Breast epithelium (tissue), 3 donors: ENCODE data around the gene OR8G5.

Experiments used
- POLR2A ChIP-seq: fragments of 450-650 bp; IDR thresholded peaks from one replicate; pipeline ENCODE4 v1.6.1; 2016; ENCODE audit warnings: antibody characterized with exemption, mild to moderate bottlenecking, moderate library complexity
- TF ChIP-seq, protein P1 (sequence below), 3 donors: fragments of 450-650 bp; IDR thresholded peaks; one replicate each; pipeline ENCODE4 v1.5.1; 2016 to 2017; ENCODE audit warnings: antibody characterized with exemption in 3 of 3, mild to moderate bottlenecking in 3 of 3, moderate library complexity in 3 of 3

DNA sequence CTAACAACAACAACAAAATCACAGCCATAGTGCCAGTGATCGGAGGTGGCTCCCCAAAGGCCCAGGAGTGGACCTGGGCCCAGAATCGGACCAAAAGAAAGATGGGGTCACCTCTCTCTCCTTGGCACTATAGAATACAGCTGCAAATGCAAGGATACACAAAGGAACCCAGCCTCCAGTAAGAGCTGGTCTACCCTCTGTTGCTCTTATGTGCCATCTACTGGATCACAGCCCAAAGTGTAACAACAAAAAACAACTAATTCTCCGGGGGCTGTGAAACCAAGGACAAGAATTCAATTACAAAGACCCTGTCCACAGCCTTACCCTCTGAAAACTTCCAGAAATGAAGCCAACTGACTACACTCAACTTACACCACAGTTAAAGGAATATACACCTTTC lies 21.6 kb downstream of the OR8G5 start:
- TF ChIP-seq, protein P1, sequence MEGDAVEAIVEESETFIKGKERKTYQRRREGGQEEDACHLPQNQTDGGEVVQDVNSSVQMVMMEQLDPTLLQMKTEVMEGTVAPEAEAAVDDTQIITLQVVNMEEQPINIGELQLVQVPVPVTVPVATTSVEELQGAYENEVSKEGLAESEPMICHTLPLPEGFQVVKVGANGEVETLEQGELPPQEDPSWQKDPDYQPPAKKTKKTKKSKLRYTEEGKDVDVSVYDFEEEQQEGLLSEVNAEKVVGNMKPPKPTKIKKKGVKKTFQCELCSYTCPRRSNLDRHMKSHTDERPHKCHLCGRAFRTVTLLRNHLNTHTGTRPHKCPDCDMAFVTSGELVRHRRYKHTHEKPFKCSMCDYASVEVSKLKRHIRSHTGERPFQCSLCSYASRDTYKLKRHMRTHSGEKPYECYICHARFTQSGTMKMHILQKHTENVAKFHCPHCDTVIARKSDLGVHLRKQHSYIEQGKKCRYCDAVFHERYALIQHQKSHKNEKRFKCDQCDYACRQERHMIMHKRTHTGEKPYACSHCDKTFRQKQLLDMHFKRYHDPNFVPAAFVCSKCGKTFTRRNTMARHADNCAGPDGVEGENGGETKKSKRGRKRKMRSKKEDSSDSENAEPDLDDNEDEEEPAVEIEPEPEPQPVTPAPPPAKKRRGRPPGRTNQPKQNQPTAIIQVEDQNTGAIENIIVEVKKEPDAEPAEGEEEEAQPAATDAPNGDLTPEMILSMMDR (IDR thresholded peaks at IDR 0.05): no peak
- TF ChIP-seq POLR2A: no peak
